OCI-LY7 (cell line): ENCODE measurements around the gene TMEM259. TPM values are rescaled to one million over a fixed set of nuclear protein-coding genes. Genes with fewer than 3 reads are reported as not detected.

Experiments
- BruUV-seq: library from RNA; stranded (reverse); fragments of 400-500 nt; replicated peaks from 2 replicates; lab custom pipeline; 2021; lab: Mats Ljungman, UMichigan
- CTCF ChIA-PET: fragments of 300-600 bp; sonication (Branson Sonifier 250); formaldehyde crosslinking; loops from one replicate; lab custom pipeline; 2022; ENCODE audit warnings: antibody characterized with exemption; ENCODE audit not compliant: unreplicated experiment; lab: Charles Lee
- POLR2A ChIA-PET: fragments of 300-600 bp; sonication (Branson Sonifier 250); formaldehyde crosslinking; loops from one replicate; lab custom pipeline; 2022; ENCODE audit warnings: antibody characterized with exemption; lab: Charles Lee
- DNase-seq: peaks from one replicate; pipeline ENCODE4 v3.0.0-alpha.2; 2015; ENCODE audit warnings: low spot score
- H2AFZ ChIP-seq: fragments of 200-600 bp; sonication (generic), shearing (Covaris generic); 2 replicates; pipeline ENCODE4 v1.6.1; 2014; ENCODE audit warnings: mild to moderate bottlenecking, antibody characterized with exemption, low read length, moderate library complexity
- H3K27ac ChIP-seq: fragments of 200-600 bp; sonication (generic); 2 replicates; pipeline ENCODE4 v1.5.1; 2014; ENCODE audit warnings: mixed run types, low read depth, mild to moderate bottlenecking, moderate library complexity, low read length, inconsistent platforms; ENCODE audit not compliant: poor library complexity, severe bottlenecking
- H3K36me3 ChIP-seq: fragments of 200-600 bp; sonication (generic); 2 replicates; pipeline ENCODE4 v1.6.1; 2014; ENCODE audit warnings: mild to moderate bottlenecking, antibody characterized with exemption, low read length, moderate library complexity, mixed read lengths; ENCODE audit not compliant: insufficient read depth
- H3K4me1 ChIP-seq: fragments of 200-600 bp; sonication (generic); 2 replicates; pipeline ENCODE4 v1.5.1; 2014; ENCODE audit warnings: mild to moderate bottlenecking, low read length; ENCODE audit not compliant: insufficient read depth, poor library complexity, severe bottlenecking
- H3K4me2 ChIP-seq: fragments of 200-600 bp; sonication (generic); 2 replicates; pipeline ENCODE4 v1.6.1; 2014; ENCODE audit warnings: mild to moderate bottlenecking, low read length
- H3K4me3 ChIP-seq: fragments of 200-600 bp; sonication (generic); 2 replicates; pipeline ENCODE4 v1.5.1; 2014; ENCODE audit warnings: mild to moderate bottlenecking, low read depth, low read length; ENCODE audit not compliant: poor library complexity, severe bottlenecking
- H3K79me2 ChIP-seq: fragments of 200-600 bp; sonication (generic); 2 replicates; pipeline ENCODE4 v1.6.1; 2016; ENCODE audit warnings: low read depth, mild to moderate bottlenecking, low read length, moderate library complexity, mixed read lengths; ENCODE audit not compliant: insufficient read depth
- H3K9me2 ChIP-seq: fragments of 200-600 bp; sonication (generic); 2 replicates; pipeline ENCODE4 v1.6.1; 2016; ENCODE audit warnings: mild to moderate bottlenecking, low read length, mixed read lengths; ENCODE audit not compliant: insufficient read depth
- H3K9me3 ChIP-seq: fragments of 200-600 bp; sonication (generic); 2 replicates; pipeline ENCODE4 v1.6.1; 2014; ENCODE audit warnings: mild to moderate bottlenecking, mixed run types, low read length, mixed read lengths
- H4K20me1 ChIP-seq: fragments of 200-600 bp; sonication (generic); 2 replicates; pipeline ENCODE4 v1.6.1; 2014; ENCODE audit warnings: mild to moderate bottlenecking, antibody characterized with exemption, low read length, moderate library complexity, mixed read lengths; ENCODE audit not compliant: insufficient read depth
- CTCF ChIP-seq: fragments of 200-600 bp; sonication (generic); conservative IDR thresholded peaks from 2 replicates; pipeline ENCODE4 v1.5.1; 2014; ENCODE audit warnings: mild to moderate bottlenecking, antibody characterized with exemption, low read length, moderate library complexity, mixed read lengths
- EZH2phosphoT487 ChIP-seq: fragments of 200-600 bp; sonication (generic); IDR thresholded peaks from 2 replicates; pipeline ENCODE4 v1.6.1; 2018; ENCODE audit warnings: low read depth, borderline replicate concordance, mild to moderate bottlenecking, mixed run types, antibody characterized with exemption, low read length, moderate library complexity, mixed read lengths
- intact Hi-C: fragments of 100-400 bp; cut with micrococcal nuclease; formaldehyde crosslinking; loops from one replicate; pipeline ENCODE4 v1.10.0; 2022; ENCODE audit not compliant: unreplicated experiment
- total RNA-seq, 2 experiments: library from RNA; depleted of rRNA in 1 of 2; stranded (reverse); fragments of >200 nt in 1 of 2; shearing (Covaris generic) in 1 of 2; gene quantifications; 2 replicates each; pipeline ENCODE4 v1.2.3, GENCODE V29; 2014 to 2022

The TMEM259 gene
- total RNA-seq, 2 experiments from 2014 or later, result 169 to 195 TPM

- ChIA-PET CTCF (no interaction called here), POLR2A (interaction anchor here (0.6 to 0.7 kb wide), 2 partner anchors 104 to 191 kb away, joined by 4 to 5 read pairs; no protein-coding TSS in a partner anchor)
- TF ChIP-seq EZH2phosphoT487 (no peak), CTCF (no peak)
- no peaks in the 10 kb centered on the region for H3K79me2 ChIP-seq
- peaks cover 14% of the 10 kb centered on the region for H3K9me3 ChIP-seq
- H2AFZ ChIP-seq, result no peak overlapping the region
- no peaks in the 10 kb centered on the region for H3K9me2 ChIP-seq
- intact Hi-C loops, result no loop called here
- no peak for DNase-seq
- no peaks in the 10 kb centered on the region for H4K20me1 ChIP-seq
- no TSS peak for BruUV-seq
- no peak overlapping the region for H3K27ac ChIP-seq
- H3K4me1 ChIP-seq, result no peaks in the 10 kb centered on the region
- H3K36me3 ChIP-seq, result peaks cover 19% of the 10 kb centered on the region
- H3K4me3 ChIP-seq, result no peak overlapping the region
- H3K4me2 ChIP-seq, result no peak overlapping the region
Observed at GRCh38 chr19:966485-967088, 54.3 kb downstream of the TMEM259 start.

GRCh38 chr19:964761-965694, 55.9 kb downstream of the TMEM259 start:
- Histone ChIP-seq H3K79me2 (no peaks in the 10 kb centered on the region), H3K4me1 (no peaks in the 10 kb centered on the region), H2AFZ (no peak overlapping the region), H3K4me3 (no peak overlapping the region), H3K9me2 (no peaks in the 10 kb centered on the region), H3K9me3 (0 out of 2 replicates have a peak, but pooled peaks cover 4% of the 10 kb centered on the region), H3K4me2 (no peak overlapping the region), H3K36me3 (peaks cover 8% of the 10 kb centered on the region; the same call in 1 of the 2 replicates), H4K20me1 (no peaks in the 10 kb centered on the region), H3K27ac (no peak overlapping the region)
- intact Hi-C loops, result no loop called here
- peak; percentile 59 for DNase-seq
- POLR2A ChIA-PET, result interaction anchor here (0.7 kb wide), 1 partner anchor 17 kb away, joined by 6 read pairs; no protein-coding TSS in a partner anchor
- CTCF ChIA-PET, result no interaction called here
- no TSS peak for BruUV-seq
- no peak for TF ChIP-seq CTCF
- no peak for TF ChIP-seq EZH2phosphoT487
